Measurements from ENCODE around the gene PRR5.
A peak's percentile ranks its signal among the peaks of the same experiment; 100 is the strongest.
"Not testable (repeated sequence)": the region's sequence is repeated elsewhere in the genome, so short reads cannot be mapped to it uniquely, and the experiment has no call there.

PRR5 gene

GRCh38 chr22:44734801-44735517 lies 33.0 kb downstream of the PRR5 start:
- DNase-seq (ENCODE audit: low read depth in 1 of 2, low spot score in 1 of 2), result no peak

GRCh38 chr22:44735518-44736428 lies 33.8 kb downstream of the PRR5 start:
- peak; percentile 77 to 79 for DNase-seq (ENCODE audit: low read depth in 1 of 2, low spot score in 1 of 2)

GRCh38 chr22:44736581-44737405 lies 34.8 kb downstream of the PRR5 start:
- DNase-seq (ENCODE audit: low read depth in 1 of 2, low spot score in 1 of 2), result no peak

DNA sequence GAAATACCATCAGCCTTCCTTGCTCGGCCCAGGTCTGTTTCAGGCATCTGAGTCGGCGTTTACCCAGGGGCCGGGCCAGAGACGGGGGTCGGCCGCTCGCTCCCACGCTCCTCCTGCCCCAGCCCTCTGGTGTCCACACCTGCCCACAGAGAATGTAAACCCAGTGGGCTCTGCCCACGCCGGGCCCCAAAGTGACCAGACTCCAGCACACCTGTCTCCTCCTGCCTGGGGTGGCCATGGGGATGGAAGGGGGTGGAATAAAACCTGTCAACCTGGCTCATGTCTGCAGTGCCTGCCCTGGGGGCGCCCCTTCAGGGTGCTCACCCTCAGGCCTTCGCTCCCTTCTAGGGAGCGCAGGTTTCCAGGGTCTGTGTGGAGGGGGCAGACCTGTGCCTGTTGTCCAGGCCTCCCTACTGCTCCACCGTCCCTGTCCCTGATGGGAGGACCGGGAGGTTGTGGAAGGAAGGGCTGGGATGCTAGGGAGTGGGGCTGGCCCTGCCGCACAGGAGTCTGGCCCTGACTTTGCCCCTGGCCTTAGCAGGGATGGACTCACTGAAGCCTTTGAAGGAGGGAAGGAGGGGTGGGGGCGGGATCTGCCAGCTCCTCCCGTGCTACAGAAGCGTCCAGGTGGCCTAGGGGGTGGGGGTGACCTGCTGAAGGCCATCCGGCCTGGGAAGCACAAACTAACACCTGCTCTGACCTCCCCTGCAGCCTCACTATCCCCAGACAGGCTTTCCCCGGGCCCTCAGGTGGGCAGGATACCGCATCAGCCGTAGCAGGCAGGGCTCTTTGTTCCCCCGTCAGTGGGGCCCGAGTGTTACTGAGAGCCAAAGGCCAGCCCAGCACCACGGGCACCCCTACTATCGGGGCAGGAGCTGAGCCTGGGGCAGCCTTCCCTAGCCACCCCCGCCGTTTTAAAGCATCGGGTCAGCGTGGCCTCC lies 35.7 kb downstream of the PRR5 start:
- no peak for DNase-seq (ENCODE audit: low read depth in 1 of 2, low spot score in 1 of 2)

DNA sequence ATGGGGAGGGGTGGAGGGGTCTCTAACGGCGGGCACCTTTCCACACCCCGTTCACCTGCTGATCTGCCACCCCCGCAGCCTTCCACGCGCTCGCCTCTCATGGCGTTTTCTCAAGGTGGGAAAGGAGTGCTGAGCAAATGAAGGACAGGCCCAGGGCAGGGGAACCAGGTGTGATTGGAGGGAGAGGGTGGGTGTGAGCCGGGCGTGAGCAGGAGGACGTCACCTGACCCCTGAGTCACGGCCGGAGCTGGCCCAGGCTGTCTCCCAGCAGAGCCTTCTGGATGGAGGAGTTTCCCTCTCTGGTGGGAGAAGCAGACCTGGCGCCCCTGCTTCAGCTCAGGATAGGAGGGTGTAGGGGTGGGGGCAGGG lies 36.3 kb downstream of the PRR5 start:
- DNase-seq (ENCODE audit: low read depth in 1 of 2, low spot score in 1 of 2), result no peak

DNA sequence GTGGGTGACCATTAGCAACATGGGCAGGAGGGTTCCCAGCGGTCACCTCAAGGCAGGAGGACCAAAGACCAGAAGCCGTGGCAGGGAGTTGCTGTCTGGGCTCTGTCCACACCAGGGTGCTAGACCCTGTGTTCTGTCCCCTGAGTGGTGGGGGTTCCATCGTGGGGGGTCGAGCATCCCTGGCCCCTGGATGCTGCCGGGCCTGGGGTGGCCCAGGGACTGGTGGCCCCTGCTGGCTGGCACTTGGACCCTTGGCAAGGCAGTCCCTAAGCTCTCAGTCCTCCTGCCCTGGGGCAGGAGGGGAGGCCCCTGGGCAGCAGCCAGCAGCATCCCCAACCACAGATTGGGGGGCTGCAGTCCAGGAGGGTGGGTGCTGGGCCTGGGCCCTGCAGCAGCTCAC lies 37.0 kb downstream of the PRR5 start:
- no peak for DNase-seq (ENCODE audit: low read depth in 1 of 2, low spot score in 1 of 2)

- not testable (repeated sequence) for DNase-seq (ENCODE audit: low read depth in 1 of 2, low spot score in 1 of 2)
Measured at GRCh38 chr22:44739666-44740065, 37.7 kb downstream of the PRR5 start.

DNA sequence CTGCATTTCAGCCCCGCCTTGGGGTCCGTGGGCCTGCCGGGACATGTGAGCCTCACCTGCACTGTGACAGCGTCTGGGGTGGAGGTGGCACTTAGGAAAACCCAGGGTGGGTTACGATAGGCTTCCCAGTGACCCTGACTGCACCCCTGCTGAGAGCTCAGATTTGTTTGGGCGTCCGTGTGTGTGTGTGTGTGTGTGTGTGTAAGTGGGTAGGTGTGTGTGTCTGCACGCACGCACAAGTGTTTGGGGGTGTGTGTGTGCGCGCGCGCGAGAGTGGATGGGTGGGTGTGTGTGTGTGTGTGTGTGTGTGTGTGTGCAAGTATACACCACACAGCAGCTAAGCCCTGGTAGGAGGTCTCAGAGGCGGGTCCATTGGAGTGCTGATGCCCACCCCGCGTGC lies 38.3 kb downstream of the PRR5 start:
- no peak for DNase-seq (ENCODE audit: low read depth in 1 of 2, low spot score in 1 of 2)

DNA sequence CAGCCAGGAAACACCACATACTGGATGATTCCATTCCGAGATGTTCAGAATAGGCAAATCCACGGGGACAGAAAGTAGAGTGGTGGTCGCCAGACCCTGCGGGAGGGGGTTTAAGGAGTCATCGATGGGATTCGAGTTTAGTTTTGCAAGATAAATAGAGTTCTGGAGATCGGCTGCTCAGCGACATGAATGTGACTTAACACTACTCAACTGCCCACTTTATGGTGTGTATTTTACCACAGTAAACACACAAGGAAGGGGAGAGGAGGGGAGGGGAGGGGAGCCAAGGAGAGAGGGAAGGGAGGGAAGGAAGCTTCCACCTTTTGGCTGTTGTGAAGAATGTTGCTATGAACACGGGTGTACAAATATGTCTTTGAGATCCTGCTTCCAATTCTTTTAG lies 39.9 kb downstream of the PRR5 start:
- no peak for DNase-seq (ENCODE audit: low read depth in 1 of 2, low spot score in 1 of 2)

- DNase-seq (ENCODE audit: low read depth in 1 of 2, low spot score in 1 of 2), result no peak
Measured at GRCh38 chr22:44743247-44743646, 41.2 kb downstream of the PRR5 start.

DNA sequence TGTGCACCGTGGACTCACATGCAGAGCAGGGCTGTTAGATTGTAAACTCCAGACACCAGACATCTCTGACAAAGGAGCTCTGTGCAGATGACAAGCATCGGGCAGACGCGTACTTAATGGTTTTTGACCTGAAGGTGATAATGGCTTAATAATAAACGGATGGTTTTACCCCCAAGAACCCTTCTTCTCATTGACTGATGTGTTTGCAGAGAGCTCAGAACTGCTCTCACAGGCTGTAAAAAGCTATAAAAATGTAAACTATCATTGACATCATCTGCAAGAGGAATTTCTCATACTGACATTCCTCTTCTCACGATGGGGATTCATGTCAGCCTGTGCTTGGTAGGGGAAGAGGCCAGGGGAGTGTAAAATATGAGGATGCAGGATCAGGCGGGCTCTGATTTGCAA lies 41.8 kb downstream of the PRR5 start:
- DNase-seq (ENCODE audit: low read depth in 1 of 2, low spot score in 1 of 2), result no peak

DNA sequence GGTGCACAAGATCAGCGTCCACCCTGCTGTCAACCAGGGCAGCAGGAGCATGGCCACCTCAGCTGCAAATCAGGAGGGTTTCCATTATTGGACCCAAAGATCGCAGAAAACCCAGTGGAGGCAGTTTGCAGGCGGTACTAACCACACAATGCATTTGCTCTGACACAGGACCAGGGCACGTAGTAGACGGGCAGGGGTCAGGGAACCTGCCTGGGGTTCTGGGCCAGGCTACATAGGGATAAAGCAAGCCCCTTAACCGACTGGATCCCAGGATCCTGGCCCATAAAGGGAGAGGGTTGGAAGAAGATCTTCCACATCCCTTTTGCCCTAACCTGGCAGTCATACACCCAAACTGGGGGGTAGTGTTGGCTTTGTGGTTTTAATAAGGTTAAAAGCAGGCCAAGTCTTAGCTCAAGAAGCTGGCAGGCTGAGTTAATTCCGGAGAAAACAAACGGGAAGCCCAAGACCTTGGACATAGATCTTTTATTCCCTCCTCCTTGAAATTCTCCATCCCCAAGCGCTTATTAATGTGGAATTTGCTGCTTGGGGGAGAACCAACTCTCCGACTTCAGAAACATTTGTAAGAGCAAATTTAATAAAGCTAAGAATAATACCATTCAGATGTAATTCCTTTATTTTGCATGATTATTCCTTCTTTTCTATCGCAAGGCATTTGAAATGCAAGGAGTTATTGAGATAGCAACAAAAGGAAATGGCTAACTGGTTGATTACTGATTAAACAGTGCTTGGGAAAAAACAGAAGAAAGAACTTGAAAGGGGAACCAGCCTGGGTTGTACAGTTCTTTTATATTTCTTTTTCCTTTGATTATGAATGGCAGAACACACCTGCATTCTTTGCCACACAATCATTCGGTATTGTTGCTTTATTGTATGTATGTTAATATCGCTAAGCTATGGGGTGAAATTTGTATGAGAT lies 44.1 kb downstream of the PRR5 start:
- DNase-seq (ENCODE audit: low read depth in 1 of 2, low spot score in 1 of 2), result no peak

DNA sequence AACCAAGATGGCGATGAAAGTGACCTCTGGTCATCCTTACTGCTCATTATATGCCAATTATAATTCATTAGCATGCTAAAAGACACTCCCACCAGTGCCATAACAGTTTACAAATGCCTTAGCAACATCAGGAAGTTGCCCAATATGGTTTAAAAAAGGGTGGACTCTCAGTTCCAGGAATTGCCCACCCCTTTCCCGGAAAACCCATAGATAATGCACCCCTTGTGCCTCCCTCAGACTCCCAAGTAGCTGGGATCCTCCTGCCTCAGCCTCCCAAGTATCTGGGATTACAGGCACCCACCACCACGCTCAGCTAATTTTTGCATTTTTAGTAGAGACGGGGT lies 45.8 kb downstream of the PRR5 start:
- not testable (repeated sequence) for DNase-seq (ENCODE audit: low read depth in 1 of 2, low spot score in 1 of 2)

DNA sequence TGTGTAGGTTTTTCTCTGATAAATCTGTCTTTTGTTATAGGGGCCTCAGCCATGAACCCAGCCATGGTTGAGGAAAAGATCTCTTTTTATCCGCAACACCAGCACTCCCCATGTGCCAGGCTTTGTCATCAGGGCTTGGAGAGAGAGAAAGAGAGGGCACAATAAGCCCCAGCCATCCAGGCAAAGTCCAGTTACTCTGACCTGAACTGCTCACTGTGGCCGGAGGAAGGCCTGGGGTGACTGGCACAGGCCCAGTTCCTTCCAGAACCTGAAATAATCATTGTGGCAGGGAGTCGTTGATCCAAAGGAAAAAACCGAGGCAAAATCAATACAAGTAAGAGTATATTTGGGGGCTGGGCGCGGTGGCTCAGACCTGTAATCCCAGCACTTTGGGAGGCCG lies 46.5 kb downstream of the PRR5 start:
- no peak for DNase-seq (ENCODE audit: low read depth in 1 of 2, low spot score in 1 of 2)

DNA sequence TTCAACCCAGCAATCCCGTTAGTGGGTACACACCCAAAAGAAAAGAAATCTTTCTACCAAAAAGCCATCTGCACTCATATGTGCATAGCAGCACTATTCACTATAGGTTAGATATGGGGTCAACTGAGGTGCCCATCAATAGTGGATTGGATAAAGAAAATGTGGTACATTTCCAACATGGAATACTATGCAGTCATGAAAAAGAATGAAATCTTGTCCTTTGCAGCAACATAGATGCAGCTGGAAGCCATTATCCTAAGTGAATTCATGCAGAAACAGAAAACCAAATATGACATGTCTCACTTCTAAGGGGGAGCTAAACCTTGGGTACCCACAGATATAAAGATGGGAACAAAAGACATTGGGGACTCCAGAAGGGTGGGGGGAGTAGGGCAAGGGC lies 48.5 kb downstream of the PRR5 start:
- no peak for DNase-seq (ENCODE audit: low read depth in 1 of 2, low spot score in 1 of 2)

DNA sequence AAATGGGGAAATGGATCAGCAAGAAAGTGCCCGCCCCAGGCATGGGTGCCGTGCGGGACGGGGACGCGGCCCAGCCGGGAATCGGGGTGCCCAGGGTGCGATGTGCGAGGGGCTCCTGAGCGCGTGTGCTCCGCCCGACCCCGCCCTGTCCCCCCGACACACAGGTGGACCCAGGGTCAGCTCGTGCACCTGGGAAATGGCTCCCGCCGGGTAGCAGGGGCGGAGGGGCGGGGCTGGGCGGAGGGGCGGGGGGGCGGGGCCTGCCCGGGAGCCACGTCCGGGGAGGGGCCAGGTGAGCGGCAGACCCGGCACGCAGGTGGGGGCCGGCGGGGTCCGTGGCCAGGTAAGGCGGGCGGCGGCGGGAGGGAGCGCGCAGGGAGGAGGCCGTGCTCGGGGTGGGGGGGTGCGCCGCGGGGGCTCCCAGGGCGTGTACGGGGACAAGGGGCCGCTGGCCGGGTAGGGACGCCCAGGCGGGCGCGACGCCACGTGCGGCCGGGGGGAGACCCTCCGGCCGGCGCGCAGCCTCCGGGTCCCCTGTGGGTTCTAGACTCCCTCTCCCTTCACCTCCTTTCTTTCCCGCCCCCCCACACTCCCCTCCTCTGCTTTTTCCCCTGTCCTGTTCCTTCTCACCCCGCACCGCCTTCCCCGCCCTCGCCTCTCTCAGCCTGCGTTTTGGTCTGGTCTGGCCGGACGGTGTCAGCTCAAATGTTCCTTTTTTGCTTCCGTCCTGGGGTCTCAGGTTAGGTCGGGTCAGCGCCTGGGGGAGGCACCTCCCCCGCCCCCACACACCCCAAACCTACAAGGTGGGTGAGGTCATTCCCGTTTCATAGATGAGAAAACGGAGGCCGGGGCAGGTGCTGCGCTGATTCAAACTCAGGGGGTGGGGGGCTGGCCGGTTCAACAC lies 50.5 kb downstream of the PRR5 start, which contains the start of gene ARHGAP8:
ARHGAP8 (plus strand) TSS at position 291 of the 904 bp plus-strand sequence. CDS start 33,953 bp downstream, outside the sequence.
- DNase-seq (ENCODE audit: low read depth in 1 of 2, low spot score in 1 of 2), result no peak

- no peak for DNase-seq (ENCODE audit: low read depth in 1 of 2, low spot score in 1 of 2)
Measured at GRCh38 chr22:44753189-44754042, 51.4 kb downstream of the PRR5 start.
